Gastroesophageal sphincter (tissue), 4 donors: Measurements from ENCODE around the gene MVB12B. TPM values are rescaled to one million over a fixed set of nuclear protein-coding genes. Genes with fewer than 3 reads are reported as not detected.

ENCODE experiments used
- ATAC-seq: fragments of 150-250 bp; one replicate; pipeline ENCODE4 v1.9.1; 2016; ENCODE audit warnings: mild to moderate bottlenecking, moderate library complexity
- H3K27ac ChIP-seq, 4 donors: fragments of 200-600 bp; sonication (generic) in 3 of 4; 1 replicate in 3 of 4; 2 replicates in 1 of 4; pipeline ENCODE4 v1.5.1; 2016 to 2019
- H3K27me3 ChIP-seq: fragments of 200-600 bp; sonication (generic); one replicate; pipeline ENCODE4 v1.5.1; 2019
- H3K36me3 ChIP-seq, 2 donors: fragments of 200-600 bp; sonication (generic); one replicate each; pipeline ENCODE4 v1.5.1; 2019; ENCODE audit warnings: control low read depth in 1 of 2
- H3K4me1 ChIP-seq, 3 donors: fragments of 200-600 bp; sonication (generic); 1 replicate in 2 of 3; 2 replicates in 1 of 3; pipeline ENCODE4 v1.5.1; 2016 to 2019; ENCODE audit warnings: control low read depth in 2 of 3
- H3K4me3 ChIP-seq, 2 donors: fragments of 200-600 bp; sonication (generic); one replicate each; pipeline ENCODE4 v1.5.1; 2019; ENCODE audit warnings: mild to moderate bottlenecking in 1 of 2, moderate library complexity in 1 of 2
- H3K9me3 ChIP-seq, 3 donors: fragments of 200-600 bp; sonication (generic); one replicate each; pipeline ENCODE4 v1.5.1; 2017 to 2019; ENCODE audit warnings: control low read depth in 2 of 3
- EP300 ChIP-seq: sonication (generic); formaldehyde crosslinking; IDR thresholded peaks from one replicate; pipeline ENCODE4 v1.6.1; 2017; ENCODE audit warnings: antibody characterized with exemption, mild to moderate bottlenecking
- POLR2A ChIP-seq, 2 donors: fragments of 450-650 bp; IDR thresholded peaks; one replicate each; pipeline ENCODE4 v1.6.1; 2017; ENCODE audit warnings: antibody characterized with exemption in 2 of 2, mild to moderate bottlenecking in 2 of 2, moderate library complexity in 1 of 2
- POLR2AphosphoS5 ChIP-seq: sonication (generic); formaldehyde crosslinking; IDR thresholded peaks from one replicate; pipeline ENCODE4 v1.6.1; 2017; ENCODE audit warnings: antibody characterized with exemption
- WGBS, 2 donors: methylation state at CpG; one replicate each; pipeline ENCODE4 v1.1.5; 2018; ENCODE audit warnings: low coverage in 1 of 2; 5-methylcytosine and 5-hydroxymethylcytosine counted together
- total RNA-seq, 4 donors: library from RNA; depleted of rRNA; stranded (reverse); fragments of >200 nt; gene quantifications; one replicate each; pipeline ENCODE4 v1.1.0, GENCODE V29; 2016
- TF ChIP-seq, protein P1 (sequence below), 4 experiments: fragments of 200-600 bp in 2 of 4; fragments of 450-650 bp in 2 of 4; sonication (generic) in 1 of 4; IDR thresholded peaks; one replicate each; pipeline ENCODE4 v1.5.1; 2017 to 2019; ENCODE audit warnings: antibody characterized with exemption in 4 of 4, mild to moderate bottlenecking in 2 of 4, moderate library complexity in 2 of 4

The MVB12B gene
- total RNA-seq, 4 donors from 2014 or later = 12.0 to 25.2 (median 15.9) TPM

DNA sequence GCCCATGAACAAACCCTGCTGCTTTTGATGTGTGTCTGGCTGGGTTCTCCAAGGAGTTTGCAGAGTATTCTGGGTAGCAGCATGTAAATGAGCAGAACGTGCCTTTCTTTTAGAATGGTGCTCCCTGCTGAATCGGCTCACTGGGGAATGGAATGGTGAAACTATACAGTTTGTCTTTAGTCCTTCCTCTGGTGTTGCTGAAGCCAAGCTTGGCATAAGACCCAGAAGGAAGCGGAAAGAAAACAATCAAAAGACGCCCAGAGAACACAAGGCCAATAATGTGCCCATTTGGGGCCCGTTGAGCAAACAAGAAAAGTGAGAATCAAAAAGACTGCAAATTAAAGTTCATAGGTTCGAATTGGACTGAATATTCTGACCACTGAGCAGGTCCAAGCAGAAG is 60.1 kb downstream of the MVB12B start:
- H3K9me3 ChIP-seq = no peaks in the 10 kb centered on the region
- H3K27ac ChIP-seq = no peak overlapping the region
- no peak for TF ChIP-seq EP300
- TF ChIP-seq POLR2A (IDR thresholded peaks at IDR 0.05) = no peak
- TF ChIP-seq, protein P1, sequence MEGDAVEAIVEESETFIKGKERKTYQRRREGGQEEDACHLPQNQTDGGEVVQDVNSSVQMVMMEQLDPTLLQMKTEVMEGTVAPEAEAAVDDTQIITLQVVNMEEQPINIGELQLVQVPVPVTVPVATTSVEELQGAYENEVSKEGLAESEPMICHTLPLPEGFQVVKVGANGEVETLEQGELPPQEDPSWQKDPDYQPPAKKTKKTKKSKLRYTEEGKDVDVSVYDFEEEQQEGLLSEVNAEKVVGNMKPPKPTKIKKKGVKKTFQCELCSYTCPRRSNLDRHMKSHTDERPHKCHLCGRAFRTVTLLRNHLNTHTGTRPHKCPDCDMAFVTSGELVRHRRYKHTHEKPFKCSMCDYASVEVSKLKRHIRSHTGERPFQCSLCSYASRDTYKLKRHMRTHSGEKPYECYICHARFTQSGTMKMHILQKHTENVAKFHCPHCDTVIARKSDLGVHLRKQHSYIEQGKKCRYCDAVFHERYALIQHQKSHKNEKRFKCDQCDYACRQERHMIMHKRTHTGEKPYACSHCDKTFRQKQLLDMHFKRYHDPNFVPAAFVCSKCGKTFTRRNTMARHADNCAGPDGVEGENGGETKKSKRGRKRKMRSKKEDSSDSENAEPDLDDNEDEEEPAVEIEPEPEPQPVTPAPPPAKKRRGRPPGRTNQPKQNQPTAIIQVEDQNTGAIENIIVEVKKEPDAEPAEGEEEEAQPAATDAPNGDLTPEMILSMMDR (IDR thresholded peaks at IDR 0.05) = no peak
- TF ChIP-seq POLR2AphosphoS5 = no peak
- peaks cover 0 to 13% (median 0%) of the 10 kb centered on the region in 3 donors for H3K4me1 ChIP-seq
- WGBS, 2 donors = 63 to 77% methylated on average over 6 of the region's 6 CpGs
- H3K4me3 ChIP-seq = no peak overlapping the region
- ATAC-seq = no peak
- H3K36me3 ChIP-seq = peaks cover 0 to 60% of the 10 kb centered on the region in 2 donors
- H3K27me3 ChIP-seq = no peaks in the 10 kb centered on the region

DNA sequence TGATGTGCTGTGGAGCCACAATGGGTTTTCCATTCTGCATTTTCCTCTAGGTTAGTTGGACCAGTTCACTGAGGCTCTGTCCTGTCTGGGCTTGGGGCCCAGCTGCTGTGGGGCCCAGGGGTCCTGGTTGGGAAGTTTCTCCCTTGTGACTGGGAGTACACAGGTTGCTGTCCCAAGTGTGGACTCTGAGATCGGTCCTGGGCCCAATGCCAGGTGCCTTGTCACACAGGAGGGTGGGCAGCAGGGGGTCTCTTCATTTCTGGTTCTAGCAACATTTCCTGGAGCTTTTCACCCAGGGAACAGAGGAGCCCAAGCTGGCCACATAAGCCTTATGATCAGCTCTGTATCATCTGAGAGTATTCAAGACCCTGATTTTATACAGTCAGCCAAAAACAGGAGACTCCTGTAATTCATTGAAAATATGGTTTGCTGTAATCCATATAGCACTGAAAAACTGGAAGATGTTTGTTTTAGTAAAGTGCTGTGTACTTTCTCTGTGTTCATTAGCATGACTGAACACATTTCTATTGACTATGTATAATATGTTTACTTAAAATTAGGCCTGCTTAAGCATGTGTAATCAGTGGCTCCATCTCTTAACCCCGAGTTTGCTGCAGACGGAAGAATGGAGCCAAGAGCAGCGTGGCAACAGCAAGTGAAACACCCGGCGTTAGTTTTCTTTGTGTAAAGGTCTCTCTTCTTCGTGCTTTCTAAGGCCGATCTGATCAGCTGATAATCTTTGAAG is 62.5 kb downstream of the MVB12B start:
- H3K27ac ChIP-seq = no peak overlapping the region
- ATAC-seq = no peak
- peaks cover 0 to 65% of the 10 kb centered on the region in 2 donors for H3K36me3 ChIP-seq
- TF ChIP-seq, protein P1 (IDR thresholded peaks at IDR 0.05) = no peak
- TF ChIP-seq EP300 (no peak), POLR2A (IDR thresholded peaks at IDR 0.05) (no peak), POLR2AphosphoS5 (no peak)
- 84 to 91% methylated on average over 7 of the region's 8 CpGs for whole genome bisulfite sequencing, 2 donors
- no peak overlapping the region for H3K4me3 ChIP-seq
- no peaks in the 10 kb centered on the region for H3K9me3 ChIP-seq
- no peaks in the 10 kb centered on the region for H3K27me3 ChIP-seq
- peaks cover 0 to 36% (median 8%) of the 10 kb centered on the region in 3 donors for H3K4me1 ChIP-seq

- 71 to 100% methylated on average over 1 to 2 of the region's 2 CpGs for WGBS, 2 donors
- no peaks in the 10 kb centered on the region for H3K9me3 ChIP-seq
- TF ChIP-seq, protein P1 (IDR thresholded peaks at IDR 0.05) = no peak
- TF ChIP-seq POLR2AphosphoS5 = no peak
- no peak for TF ChIP-seq POLR2A (IDR thresholded peaks at IDR 0.05)
- TF ChIP-seq EP300 = no peak
- peaks cover 0 to 63% of the 10 kb centered on the region in 2 donors for H3K36me3 ChIP-seq
- H3K27ac ChIP-seq = peak overlapping the region in 1 of 4 donors; percentile 6
- no peaks in the 10 kb centered on the region for H3K27me3 ChIP-seq
- H3K4me3 ChIP-seq = no peak overlapping the region
- H3K4me1 ChIP-seq = peaks cover 0 to 40% (median 8%) of the 10 kb centered on the region in 3 donors
- no peak for ATAC-seq
Measured at GRCh38 chr9:126389992-126390391, 63.4 kb downstream of the MVB12B start.

DNA sequence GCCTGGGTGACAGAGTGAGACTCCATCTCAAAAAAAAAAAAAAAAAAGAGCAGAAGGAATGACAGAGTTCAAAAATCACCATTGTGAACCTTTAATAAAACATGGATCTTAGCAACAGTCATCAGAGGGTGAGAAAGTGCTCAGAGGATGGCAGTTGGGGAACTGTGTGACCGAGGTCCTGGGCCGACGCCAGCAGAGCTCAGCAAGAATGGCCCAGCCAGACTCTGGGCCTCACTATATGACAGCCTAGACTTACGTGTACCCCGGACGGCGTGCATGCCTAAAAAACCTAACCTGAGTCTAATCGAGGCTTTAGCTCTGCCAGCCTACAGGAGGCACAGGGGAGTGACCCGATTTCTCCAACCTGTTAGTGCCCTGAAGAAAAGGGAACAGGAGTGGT is 64.3 kb downstream of the MVB12B start:
- H3K4me3 ChIP-seq = no peak overlapping the region
- H3K36me3 ChIP-seq = peaks cover 0 to 66% of the 10 kb centered on the region in 2 donors
- TF ChIP-seq POLR2AphosphoS5 (no peak), POLR2A (IDR thresholded peaks at IDR 0.05) (no peak), EP300 (no peak)
- TF ChIP-seq, protein P1 (IDR thresholded peaks at IDR 0.05) = no peak
- H3K4me1 ChIP-seq = peaks cover 0 to 48% (median 8%) of the 10 kb centered on the region in 3 donors
- no peaks in the 10 kb centered on the region for H3K27me3 ChIP-seq
- ATAC-seq = no peak
- WGBS, 2 donors = 82% methylated on average over 9 of the region's 9 CpGs; no CpG with 5 or more reads in 1 of the 2 donors
- H3K27ac ChIP-seq = no peak overlapping the region
- no peaks in the 10 kb centered on the region for H3K9me3 ChIP-seq
